Ishikawa (cell line): ENCODE results near the gene KCNB1.

Source experiments
- CEBPB ChIP-seq: IDR thresholded peaks from 2 replicates; pipeline ENCODE4 v1.6.1; 2012
- CREB1 ChIP-seq: IDR thresholded peaks from 2 replicates; pipeline ENCODE4 v1.6.1; 2012; ENCODE audit warnings: low read depth
- EGR1 ChIP-seq: IDR thresholded peaks from 2 replicates; pipeline ENCODE4 v1.6.1; 2012
- EP300 ChIP-seq: IDR thresholded peaks from 2 replicates; pipeline ENCODE4 v1.6.1; 2012; ENCODE audit warnings: borderline replicate concordance
- NFIC ChIP-seq: IDR thresholded peaks from 2 replicates; pipeline ENCODE4 v1.6.1; 2012
- RAD21 ChIP-seq: IDR thresholded peaks from 2 replicates; pipeline ENCODE4 v1.6.1; 2012; ENCODE audit warnings: low read depth
- TAF1 ChIP-seq: IDR thresholded peaks from 2 replicates; pipeline ENCODE4 v1.6.1; 2012; ENCODE audit warnings: low read depth, mild to moderate bottlenecking
- TCF12 ChIP-seq: IDR thresholded peaks from 2 replicates; pipeline ENCODE4 v1.6.1; 2012; ENCODE audit warnings: low read depth
- YY1 ChIP-seq: IDR thresholded peaks from 2 replicates; pipeline ENCODE4 v1.6.1; 2012; ENCODE audit warnings: low read depth
- ZBTB7A ChIP-seq: IDR thresholded peaks from 2 replicates; pipeline ENCODE4 v1.6.1; 2012; ENCODE audit warnings: low read depth
- TF ChIP-seq, protein P1 (sequence below): IDR thresholded peaks from 2 replicates; pipeline ENCODE4 v1.6.1; 2012
- TF ChIP-seq, protein P2 (sequence below): IDR thresholded peaks from 2 replicates; pipeline ENCODE4 v1.6.1; 2012; ENCODE audit warnings: low read depth, mild to moderate bottlenecking

DNA sequence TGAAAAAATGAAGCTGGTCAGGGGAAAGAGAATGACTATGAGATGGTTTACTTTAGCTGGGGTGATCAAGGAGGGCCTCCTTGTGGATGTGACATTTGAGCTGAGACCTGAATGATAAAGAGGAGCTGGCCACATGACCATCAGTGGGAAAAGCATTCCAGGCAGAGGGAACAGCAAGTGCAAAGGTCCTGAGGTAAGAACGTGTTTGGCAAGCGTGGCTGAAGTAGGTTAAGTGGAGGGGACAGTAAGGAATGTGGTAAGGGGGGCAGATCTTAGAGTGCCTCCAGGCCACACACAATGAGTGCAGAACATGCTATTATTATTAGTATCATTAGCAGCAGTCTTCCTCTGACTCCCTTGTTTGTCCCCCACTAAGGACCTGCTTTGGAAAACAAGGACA lies 92.6 kb downstream of the KCNB1 start:
- TF ChIP-seq, protein P1, sequence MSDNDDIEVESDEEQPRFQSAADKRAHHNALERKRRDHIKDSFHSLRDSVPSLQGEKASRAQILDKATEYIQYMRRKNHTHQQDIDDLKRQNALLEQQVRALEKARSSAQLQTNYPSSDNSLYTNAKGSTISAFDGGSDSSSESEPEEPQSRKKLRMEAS = no peak
- TF ChIP-seq EGR1 (no peak), TCF12 (no peak), RAD21 (no peak), CEBPB (no peak), NFIC (no peak), ZBTB7A (no peak), TAF1 (no peak), EP300 (no peak), CREB1 (no peak), YY1 (no peak)
- TF ChIP-seq, protein P2, sequence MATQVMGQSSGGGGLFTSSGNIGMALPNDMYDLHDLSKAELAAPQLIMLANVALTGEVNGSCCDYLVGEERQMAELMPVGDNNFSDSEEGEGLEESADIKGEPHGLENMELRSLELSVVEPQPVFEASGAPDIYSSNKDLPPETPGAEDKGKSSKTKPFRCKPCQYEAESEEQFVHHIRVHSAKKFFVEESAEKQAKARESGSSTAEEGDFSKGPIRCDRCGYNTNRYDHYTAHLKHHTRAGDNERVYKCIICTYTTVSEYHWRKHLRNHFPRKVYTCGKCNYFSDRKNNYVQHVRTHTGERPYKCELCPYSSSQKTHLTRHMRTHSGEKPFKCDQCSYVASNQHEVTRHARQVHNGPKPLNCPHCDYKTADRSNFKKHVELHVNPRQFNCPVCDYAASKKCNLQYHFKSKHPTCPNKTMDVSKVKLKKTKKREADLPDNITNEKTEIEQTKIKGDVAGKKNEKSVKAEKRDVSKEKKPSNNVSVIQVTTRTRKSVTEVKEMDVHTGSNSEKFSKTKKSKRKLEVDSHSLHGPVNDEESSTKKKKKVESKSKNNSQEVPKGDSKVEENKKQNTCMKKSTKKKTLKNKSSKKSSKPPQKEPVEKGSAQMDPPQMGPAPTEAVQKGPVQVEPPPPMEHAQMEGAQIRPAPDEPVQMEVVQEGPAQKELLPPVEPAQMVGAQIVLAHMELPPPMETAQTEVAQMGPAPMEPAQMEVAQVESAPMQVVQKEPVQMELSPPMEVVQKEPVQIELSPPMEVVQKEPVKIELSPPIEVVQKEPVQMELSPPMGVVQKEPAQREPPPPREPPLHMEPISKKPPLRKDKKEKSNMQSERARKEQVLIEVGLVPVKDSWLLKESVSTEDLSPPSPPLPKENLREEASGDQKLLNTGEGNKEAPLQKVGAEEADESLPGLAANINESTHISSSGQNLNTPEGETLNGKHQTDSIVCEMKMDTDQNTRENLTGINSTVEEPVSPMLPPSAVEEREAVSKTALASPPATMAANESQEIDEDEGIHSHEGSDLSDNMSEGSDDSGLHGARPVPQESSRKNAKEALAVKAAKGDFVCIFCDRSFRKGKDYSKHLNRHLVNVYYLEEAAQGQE = no peak
